LNCAP (cell line): ENCODE measurements around the gene RIPOR3.

ENCODE experiments used
- CTCF ChIP-seq: fragments of 450-650 bp; IDR thresholded peaks from 2 replicates; pipeline ENCODE4 v1.5.1; 2017; ENCODE audit warnings: mild to moderate bottlenecking

Gene RIPOR3

DNA sequence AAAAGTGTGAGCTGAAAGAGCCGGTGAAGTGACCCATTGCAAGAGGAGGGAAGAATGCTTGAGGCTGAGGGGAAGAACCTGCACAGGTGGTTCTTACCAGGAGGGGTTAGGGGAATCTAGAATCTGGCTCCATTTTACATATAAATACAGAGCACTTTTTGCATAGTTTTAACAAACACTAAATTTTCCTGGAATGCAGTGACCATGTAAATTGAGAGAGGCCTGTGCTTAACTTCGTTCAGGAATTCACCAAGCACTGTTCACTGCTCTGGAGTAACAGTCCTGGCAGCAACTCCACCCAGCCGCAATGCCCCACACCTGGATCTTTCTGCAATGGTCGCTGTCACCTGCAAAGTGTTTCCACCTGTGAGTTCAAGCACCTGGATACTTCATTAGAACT, 13.2 kb upstream of the RIPOR3 start:
- no peak for TF ChIP-seq CTCF

DNA sequence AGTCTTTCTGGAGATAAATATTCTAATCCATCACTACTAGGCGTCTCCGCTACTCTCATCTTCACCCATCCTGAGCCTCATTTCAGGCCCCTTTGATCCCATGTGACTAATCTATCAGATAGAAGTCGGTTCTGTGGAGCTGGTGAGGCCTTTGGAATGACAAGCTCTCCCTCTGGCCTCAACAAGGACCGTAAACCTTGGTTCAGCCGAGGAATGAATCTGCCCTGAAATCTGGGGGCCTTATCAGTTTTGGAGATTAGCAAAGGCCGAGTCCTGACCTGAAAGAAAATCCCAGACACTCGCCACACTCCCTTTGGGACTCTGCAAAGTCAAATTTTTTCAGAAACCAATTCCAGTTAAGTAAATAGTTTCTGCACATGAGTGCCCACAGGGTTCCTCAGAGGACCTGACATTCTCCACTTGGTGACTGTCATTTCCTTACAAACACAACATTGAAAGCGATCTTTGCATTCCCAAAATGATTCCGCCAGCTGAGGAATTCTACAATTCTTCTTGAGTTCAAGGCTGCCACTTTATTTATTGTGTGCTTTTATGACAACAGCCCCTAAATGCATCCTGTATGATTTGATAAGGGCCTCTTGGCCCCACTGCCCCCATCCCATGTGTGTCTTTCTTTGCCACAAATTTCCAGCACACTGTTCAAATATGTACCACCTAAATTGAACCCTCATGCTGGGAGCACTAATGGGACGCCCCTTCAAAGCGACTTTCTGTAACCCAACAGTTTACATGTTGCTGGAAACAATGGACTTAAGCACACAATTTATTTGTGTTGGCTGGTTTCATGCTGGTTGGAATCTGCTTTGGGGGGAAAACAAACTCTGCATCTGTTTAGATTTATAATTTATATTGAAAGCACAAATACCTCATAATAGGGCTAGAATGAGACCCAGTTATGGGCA, 10.0 kb upstream of the RIPOR3 start:
- TF ChIP-seq CTCF, result no peak

DNA sequence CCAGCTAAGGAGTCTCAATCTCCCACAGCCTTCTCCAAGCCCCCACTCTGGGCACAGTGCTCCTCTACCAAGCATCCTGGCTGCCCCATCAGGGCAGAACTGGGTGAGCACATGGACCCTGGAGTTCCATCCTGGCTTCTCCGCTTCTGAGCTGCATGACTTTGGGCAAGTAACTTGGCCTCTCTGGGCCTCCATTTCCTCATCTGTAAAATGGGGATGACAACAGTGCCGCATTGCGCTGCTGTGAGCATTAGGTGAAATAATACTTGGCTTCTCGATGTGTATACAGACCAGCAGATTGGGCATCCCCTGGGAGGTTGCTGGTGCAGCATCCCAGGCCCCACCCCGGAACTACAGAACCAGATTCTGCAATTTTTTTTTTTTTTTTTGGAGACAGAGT, 8.3 kb upstream of the RIPOR3 start:
- TF ChIP-seq CTCF, result no peak

DNA sequence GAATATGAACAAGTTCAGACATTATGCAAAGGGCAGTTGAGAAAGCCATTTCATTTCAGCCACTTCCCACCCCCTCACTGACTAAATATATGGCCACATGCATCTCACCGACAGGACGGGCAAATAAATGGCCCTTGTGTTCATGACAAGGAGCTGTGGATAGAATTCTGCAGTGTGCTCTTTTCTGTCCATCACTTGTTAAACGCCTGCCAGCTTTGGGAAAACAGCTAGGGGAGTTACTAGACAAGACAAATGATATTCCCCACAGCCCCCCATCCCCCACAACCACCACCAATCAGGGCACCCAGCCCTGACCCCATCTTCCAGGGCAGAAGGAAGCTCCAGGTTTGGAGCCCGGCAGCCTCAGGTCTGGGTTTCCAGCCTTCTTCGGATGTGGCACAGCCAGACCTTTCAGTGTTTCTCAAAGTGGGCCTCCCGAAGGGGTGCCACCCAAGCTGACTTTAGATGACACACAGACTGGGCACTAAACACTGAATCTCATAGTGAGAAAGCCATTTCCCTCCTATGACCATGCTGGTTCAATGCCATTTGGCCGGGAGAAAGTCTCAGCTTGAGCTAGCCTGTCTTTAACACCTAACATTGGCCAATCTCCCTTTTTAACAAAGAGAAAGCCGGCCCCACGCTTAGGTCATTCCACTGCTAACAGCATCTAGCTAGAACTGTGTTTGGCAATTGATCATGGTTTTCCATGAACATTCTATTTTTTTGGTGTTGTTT, 4.0 kb upstream of the RIPOR3 start:
- TF ChIP-seq CTCF, result no peak

GRCh38 chr20:50694379-50695134, 3.2 kb upstream of the RIPOR3 start:
- no peak for TF ChIP-seq CTCF

DNA sequence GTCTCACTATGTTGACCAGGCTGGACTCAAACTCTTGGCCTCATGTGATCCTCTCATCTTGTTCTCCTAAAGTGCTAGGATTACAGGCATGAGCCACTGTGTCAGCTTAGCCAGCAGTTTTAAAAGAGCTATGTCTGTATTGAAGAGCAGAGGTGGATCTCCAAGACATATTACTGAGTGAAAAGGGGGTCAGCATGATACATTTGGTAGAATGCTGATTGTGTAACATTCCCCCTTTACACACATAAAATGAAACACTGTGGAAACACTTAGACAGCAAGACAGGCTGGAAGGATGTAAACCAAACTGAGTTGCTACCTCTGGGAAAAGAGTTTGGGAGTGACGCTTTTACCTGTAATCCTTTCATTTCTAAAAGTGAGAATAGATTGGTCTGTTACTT, 1.7 kb upstream of the RIPOR3 start:
- TF ChIP-seq CTCF, result no peak

GRCh38 chr20:50692552-50692933, 1.2 kb upstream of the RIPOR3 start:
- TF ChIP-seq CTCF, result no peak
